ENCODE results near the gene ZNF691.

- no peak for TF ChIP-seq HDGF (IDR thresholded peaks at IDR 0.05; ENCODE audit: borderline replicate concordance)
- TF ChIP-seq SP1 (IDR thresholded peaks at IDR 0.05) = no peak
Measured at GRCh38 chr1:42851960-42852607, 5.7 kb downstream of the ZNF691 start.
